WTC11 (cell line): ENCODE data around the gene IFNLR1. TPM values are rescaled to one million over a fixed set of nuclear protein-coding genes. Genes with fewer than 3 reads are reported as not detected.

Experiments used
- ATAC-seq: fragments of 200-7000 bp; cut with Tn5 transposase; 2 replicates; pipeline ENCODE4 v1.10.0; 2021; ENCODE audit warnings: mild to moderate bottlenecking, moderate library complexity
- CTCF ChIA-PET: fragments of 300-600 bp; sonication (Branson Sonifier 250); formaldehyde crosslinking; loops from one replicate; lab custom pipeline; 2021; ENCODE audit warnings: antibody characterized with exemption; lab: Charles Lee
- POLR2A ChIA-PET: fragments of 350-600 bp; sonication (Branson Sonifier 250); formaldehyde crosslinking; loops from one replicate; lab custom pipeline; 2021; ENCODE audit warnings: antibody characterized with exemption; lab: Charles Lee
- DNase-seq: peaks from one replicate; pipeline ENCODE4 v3.0.0; 2021; ENCODE audit warnings: low spot score
- H3K27ac Mint-ChIP-seq: 2 replicates; pipeline ENCODE4 v1.8.0; 2021; ENCODE audit warnings: mixed read lengths
- H3K27me3 Mint-ChIP-seq: 2 replicates; pipeline ENCODE4 v1.8.0; 2021; ENCODE audit warnings: low read depth, mild to moderate bottlenecking, moderate library complexity, mixed read lengths
- H3K36me3 Mint-ChIP-seq: 2 replicates; pipeline ENCODE4 v1.8.0; 2021; ENCODE audit warnings: mixed read lengths
- H3K4me1 Mint-ChIP-seq: 2 replicates; pipeline ENCODE4 v1.8.0; 2022; ENCODE audit warnings: mixed read lengths
- H3K4me3 Mint-ChIP-seq: 2 replicates; pipeline ENCODE4 v1.8.0; 2021; ENCODE audit warnings: mild to moderate bottlenecking, moderate library complexity, mixed read lengths
- H3K9me3 Mint-ChIP-seq: 2 replicates; pipeline ENCODE4 v1.8.0; 2021; ENCODE audit warnings: mixed read lengths
- AR ChIP-seq: fragments of 250-450 bp; sonication (Bioruptor Pico); IDR thresholded peaks from 2 replicates; pipeline ENCODE4 v1.9.0; 2021; ENCODE audit warnings: mild to moderate bottlenecking
- ARID4B ChIP-seq: sonication (generic); formaldehyde crosslinking; IDR thresholded peaks from 2 replicates; pipeline ENCODE4 v1.8.0; 2023; ENCODE audit warnings: missing genetic modification reagents, mild to moderate bottlenecking, borderline replicate concordance
- ATF3 ChIP-seq: sonication (generic); formaldehyde crosslinking; conservative IDR thresholded peaks from 2 replicates; pipeline ENCODE4 v1.8.1; 2022; ENCODE audit warnings: mild to moderate bottlenecking, missing genetic modification reagents
- CREM ChIP-seq: sonication (generic); formaldehyde crosslinking; IDR thresholded peaks from 2 replicates; pipeline ENCODE4 v1.8.1; 2022; ENCODE audit warnings: mild to moderate bottlenecking, missing genetic modification reagents, moderate library complexity
- E2F4 ChIP-seq: sonication (generic); formaldehyde crosslinking; IDR thresholded peaks from 2 replicates; pipeline ENCODE4 v1.8.1; 2022; ENCODE audit warnings: low read depth, mild to moderate bottlenecking, moderate library complexity, missing genetic modification reagents, borderline replicate concordance
- ETV6 ChIP-seq: sonication (generic); formaldehyde crosslinking; IDR thresholded peaks from 2 replicates; pipeline ENCODE4 v1.8.1; 2022; ENCODE audit warnings: mild to moderate bottlenecking, missing genetic modification reagents
- IRF1 ChIP-seq: sonication (generic); formaldehyde crosslinking; IDR thresholded peaks from 2 replicates; pipeline ENCODE4 v1.8.0; 2023; ENCODE audit warnings: missing genetic modification reagents
- NFATC4 ChIP-seq: fragments of 250-450 bp; sonication (Bioruptor Pico); IDR thresholded peaks from 2 replicates; pipeline ENCODE4 v1.9.0; 2021; ENCODE audit warnings: mild to moderate bottlenecking
- PRRX2 ChIP-seq: fragments of 250-450 bp; sonication (Bioruptor Pico); IDR thresholded peaks from 2 replicates; pipeline ENCODE4 v1.8.0; 2021; ENCODE audit warnings: mild to moderate bottlenecking
- SMAD4 ChIP-seq: sonication (generic); formaldehyde crosslinking; IDR thresholded peaks from 2 replicates; pipeline ENCODE4 v1.8.0; 2022; ENCODE audit warnings: mild to moderate bottlenecking, missing genetic modification reagents
- USF1 ChIP-seq: sonication (generic); formaldehyde crosslinking; IDR thresholded peaks from 2 replicates; pipeline ENCODE4 v1.8.0; 2022; ENCODE audit warnings: mild to moderate bottlenecking, missing genetic modification reagents
- ZMAT4 ChIP-seq: fragments of 250-450 bp; sonication (Bioruptor Pico); IDR thresholded peaks from 2 replicates; pipeline ENCODE4 v1.9.0; 2021; ENCODE audit warnings: mild to moderate bottlenecking
- ZNF219 ChIP-seq: sonication (generic); formaldehyde crosslinking; IDR thresholded peaks from 2 replicates; pipeline ENCODE4 v1.8.0; 2023; ENCODE audit warnings: missing genetic modification reagents, mild to moderate bottlenecking, borderline replicate concordance
- ZNF396 ChIP-seq: fragments of 250-450 bp; sonication (Bioruptor Pico); IDR thresholded peaks from 2 replicates; pipeline ENCODE4 v1.8.0; 2021; ENCODE audit warnings: mild to moderate bottlenecking, moderate library complexity, borderline replicate concordance
- ZSCAN18 ChIP-seq: fragments of 250-450 bp; sonication (Bioruptor Pico); IDR thresholded peaks from 2 replicates; pipeline ENCODE4 v2.1.2; 2022; ENCODE audit warnings: mild to moderate bottlenecking, moderate library complexity
- total RNA-seq: library from RNA; stranded (reverse); gene quantifications from 3 replicates; pipeline ENCODE4 v1.2.3, GENCODE V29; 2021

The IFNLR1 gene
- total RNA-seq, 1 experiment from 2014 or later = 6.6 TPM

GRCh38 chr1:24127801-24128363 lies 59.2 kb downstream of the IFNLR1 start:
- POLR2A ChIA-PET = no interaction called here
- Mint-ChIP-seq H3K4me3 (no peak overlapping the region), H3K36me3 (peaks cover 16% of the 10 kb centered on the region), H3K27ac (no peak overlapping the region), H3K9me3 (peaks cover 18% of the 10 kb centered on the region), H3K4me1 (peaks cover 12% of the 10 kb centered on the region), H3K27me3 (no peaks in the 10 kb centered on the region)
- no peak for DNase-seq
- CTCF ChIA-PET = no interaction called here
- no peak for ATAC-seq
- TF ChIP-seq ETV6 (CRISPR knock-in tag) = no peak
- no peak for TF ChIP-seq IRF1
- no peak for TF ChIP-seq ZNF219 (CRISPR knock-in tag)
- TF ChIP-seq ZNF396 (CRISPR knock-in tag) = no peak
- TF ChIP-seq ARID4B = no peak
- TF ChIP-seq PRRX2 (CRISPR knock-in tag) = no peak
- no peak for TF ChIP-seq USF1

- Mint-ChIP-seq H3K9me3 (peaks cover 18% of the 10 kb centered on the region), H3K27ac (no peak overlapping the region), H3K4me3 (no peak overlapping the region), H3K27me3 (no peaks in the 10 kb centered on the region), H3K36me3 (peaks cover 16% of the 10 kb centered on the region), H3K4me1 (peaks cover 12% of the 10 kb centered on the region)
- CTCF ChIA-PET = interaction anchor here (1.2 kb wide), 1 partner anchor 10 kb away, joined by 3 read pairs; no protein-coding TSS in a partner anchor
- no peak for DNase-seq
- ATAC-seq = no peak
- POLR2A ChIA-PET = no interaction called here
- TF ChIP-seq PRRX2 (CRISPR knock-in tag) = no peak
- no peak for TF ChIP-seq ZMAT4
- TF ChIP-seq USF1 = no peak
- no peak for TF ChIP-seq ETV6 (CRISPR knock-in tag)
- no peak for TF ChIP-seq SMAD4 (CRISPR knock-in tag)
- TF ChIP-seq NFATC4 (CRISPR knock-in tag) = no peak
- no peak for TF ChIP-seq ATF3 (CRISPR knock-in tag)
- TF ChIP-seq E2F4 (CRISPR knock-in tag) = no peak
- TF ChIP-seq AR (CRISPR knock-in tag) = no peak
- TF ChIP-seq CREM (CRISPR knock-in tag) = no peak
- TF ChIP-seq ZSCAN18 = no peak
These were observed 59.8 kb downstream of the IFNLR1 start for GRCh38 chr1:24127134-24127800.
